ENCODE data around the gene SREBF2. TPM values are rescaled to one million over a fixed set of nuclear protein-coding genes. Genes with fewer than 3 reads are reported as not detected.
A peak's percentile ranks its signal among the peaks of the same experiment; 100 is the strongest.

Gene SREBF2
- total RNA-seq, 1 experiment from 2014 or later: 129 TPM

GRCh38 chr22:41848468-41848867 lies 15.6 kb downstream of the SREBF2 start:
- no TSS peak for BruUV-seq (replicated peaks)
- H3K9me2 ChIP-seq (ENCODE audit: insufficient read depth): no peaks in the 10 kb centered on the region
- no peak overlapping the region for H3K4me3 ChIP-seq (replicated peaks in 1 of 2; ENCODE audit: low read depth in 1 of 2, low read length in 2 of 2)
- H3K9me3 ChIP-seq (ENCODE audit: control insufficient read depth in 1 of 2, insufficient read depth in 1 of 2, low read depth in 1 of 2, low read length in 2 of 2): no peaks in the 10 kb centered on the region
- ChIA-PET RAD21 (ENCODE audit: low non-redundant PET in 1 of 2, low total read pairs in 2 of 2, uncharacterized antibody in 2 of 2, unreplicated experiment in 2 of 2) (no interaction called here), CTCF (no interaction called here), POLR2A (no interaction called here)
- H3K27ac ChIP-seq (ENCODE audit: low read depth, low read length): no peak overlapping the region
- peaks cover 87% of the 10 kb centered on the region for H3K79me2 ChIP-seq (ENCODE audit: insufficient read depth, low read length)
- ATAC-seq (no peak), DNase-seq (ENCODE audit: low read depth, low spot score) (no peak)
- H3K9ac ChIP-seq (ENCODE audit: low read length): no peak overlapping the region
- no peak overlapping the region; the same call in 1 of the 2 replicates for H3K4me2 ChIP-seq (ENCODE audit: low read length)
- H4K20me1 ChIP-seq (ENCODE audit: insufficient read depth): no peaks in the 10 kb centered on the region; the same call in 1 of the 2 replicates
- peaks cover 9 to 11% of the 10 kb centered on the region in 2 experiments; a peak in 3 of 4 replicates for H3K4me1 ChIP-seq (ENCODE audit: control insufficient read depth in 1 of 2, insufficient read depth in 2 of 2, low read length in 2 of 2)
- no peak overlapping the region for H2AFZ ChIP-seq (ENCODE audit: low read depth, low read length, poor library complexity, severe bottlenecking)
- H3K36me3 ChIP-seq (ENCODE audit: control insufficient read depth in 1 of 2, insufficient read depth in 2 of 2, low read length in 2 of 2): no peaks in the 10 kb centered on the region
- H3K27me3 ChIP-seq (ENCODE audit: insufficient read depth, low read length): no peaks in the 10 kb centered on the region
- intact Hi-C loops (cut with micrococcal nuclease): no loop called here
- TF ChIP-seq CEBPB (IDR thresholded peaks at IDR 0.05; ENCODE audit: low read depth) (no peak), TCF7L2 (IDR thresholded peaks at IDR 0.05; ENCODE audit: borderline replicate concordance, extremely low read depth, insufficient read depth, insufficient read length) (no peak)

- peaks cover 35 to 42% of the 10 kb centered on the region in 2 experiments for H3K4me1 ChIP-seq (ENCODE audit: control insufficient read depth in 1 of 2, insufficient read depth in 2 of 2, low read length in 2 of 2)
- H3K9me3 ChIP-seq (ENCODE audit: control insufficient read depth in 1 of 2, insufficient read depth in 1 of 2, low read depth in 1 of 2, low read length in 2 of 2): no peaks in the 10 kb centered on the region
- H3K27me3 ChIP-seq (ENCODE audit: insufficient read depth, low read length): no peaks in the 10 kb centered on the region
- TF ChIP-seq CBX3 (IDR thresholded peaks at IDR 0.05; ENCODE audit: low read depth): no peak
- TF ChIP-seq POLR2AphosphoS5 (IDR thresholded peaks at IDR 0.05; ENCODE audit: low read depth, low read length): no peak
- no peak for TF ChIP-seq EZH2phosphoT487 (IDR thresholded peaks at IDR 0.05; ENCODE audit: borderline replicate concordance)
- no peak for TF ChIP-seq EGR1 (IDR thresholded peaks at IDR 0.05; ENCODE audit: low read depth)
- no peak for TF ChIP-seq ZNF274 (IDR thresholded peaks at IDR 0.05; ENCODE audit: low read depth, low read length)
- no peak for TF ChIP-seq MAX (IDR thresholded peaks at IDR 0.05)
- no peak for TF ChIP-seq SRF (IDR thresholded peaks at IDR 0.05; ENCODE audit: low read depth)
- no peak for TF ChIP-seq ZFX (IDR thresholded peaks at IDR 0.05)
- TF ChIP-seq ELF1 (IDR thresholded peaks at IDR 0.05; ENCODE audit: borderline replicate concordance, low read depth): no peak
- no peak for TF ChIP-seq RAD21 (IDR thresholded peaks at IDR 0.05; ENCODE audit: low read depth)
- TF ChIP-seq SIN3A (IDR thresholded peaks at IDR 0.05; ENCODE audit: low read depth): no peak
- TF ChIP-seq CEBPB (IDR thresholded peaks at IDR 0.05; ENCODE audit: low read depth): no peak
- TF ChIP-seq JUND (IDR thresholded peaks at IDR 0.05): no peak
- TF ChIP-seq ATF3 (IDR thresholded peaks at IDR 0.05): no peak
- no peak for TF ChIP-seq YY1 (IDR thresholded peaks at IDR 0.05; ENCODE audit: extremely low read depth, insufficient replicate concordance, low read depth, low read length)
- H3K36me3 ChIP-seq (ENCODE audit: control insufficient read depth in 1 of 2, insufficient read depth in 2 of 2, low read length in 2 of 2): no peaks in the 10 kb centered on the region
- peak overlapping the region; percentile 30 for H3K4me2 ChIP-seq (ENCODE audit: low read length)
- H3K9ac ChIP-seq (ENCODE audit: low read length): no peak overlapping the region
- intact Hi-C loops (cut with micrococcal nuclease): loop anchor here (2.0 kb wide), 1 partner anchor 110 kb away; no protein-coding TSS in a partner anchor
- ChIA-PET CTCF (interaction anchor here (0.7 to 3.8 kb wide), 7 partner anchors 9 to 190 kb away, joined by 3 to 26 read pairs (median 4); partner anchors contain the start of gene MEI1), POLR2A (interaction anchor here (1.9 kb wide), 1 partner anchor 23 kb away, joined by 4 read pairs; the partner anchor contains the start of gene SREBF2), RAD21 (ENCODE audit: low non-redundant PET in 1 of 2, low total read pairs in 2 of 2, uncharacterized antibody in 2 of 2, unreplicated experiment in 2 of 2) (interaction anchor here (1.1 to 1.4 kb wide), 2 partner anchors 159 to 167 kb away, joined by 5 to 6 read pairs; no protein-coding TSS in a partner anchor)
- H3K27ac ChIP-seq (ENCODE audit: low read depth, low read length): peak overlapping the region; percentile 53
- BruUV-seq (replicated peaks): no TSS peak
- peaks cover 78% of the 10 kb centered on the region for H3K79me2 ChIP-seq (ENCODE audit: insufficient read depth, low read length)
- H4K20me1 ChIP-seq (ENCODE audit: insufficient read depth): peaks cover 9% of the 10 kb centered on the region; the same call in 1 of the 2 replicates
- no peaks in the 10 kb centered on the region for H3K9me2 ChIP-seq (ENCODE audit: insufficient read depth)
- DNase-seq (ENCODE audit: low read depth, low spot score) (no peak), ATAC-seq (no peak)
- H2AFZ ChIP-seq (ENCODE audit: low read depth, low read length, poor library complexity, severe bottlenecking): no peak overlapping the region
- no peak overlapping the region for H3K4me3 ChIP-seq (replicated peaks in 1 of 2; ENCODE audit: low read depth in 1 of 2, low read length in 2 of 2)
Measured at GRCh38 chr22:41856469-41856868, 23.6 kb downstream of the SREBF2 start.
